Neuron (in vitro differentiated cells): ENCODE data around the gene OR1F1.
"Not testable (repeated sequence)": the region's sequence is repeated elsewhere in the genome, so short reads cannot be mapped to it uniquely, and the experiment has no call there.

Experiments used
- H2AFZ ChIP-seq: one replicate; pipeline ENCODE4 v1.6.1; 2013; ENCODE audit warnings: low read depth, mild to moderate bottlenecking, inconsistent platforms, low read length, moderate library complexity
- H3K27me3 ChIP-seq: one replicate; pipeline ENCODE4 v1.6.1; 2013; ENCODE audit warnings: low read length; ENCODE audit not compliant: insufficient read depth
- H3K36me3 ChIP-seq: one replicate; pipeline ENCODE4 v1.6.1; 2013; ENCODE audit warnings: low read length; ENCODE audit not compliant: insufficient read depth
- H3K4me1 ChIP-seq: one replicate; pipeline ENCODE4 v1.6.1; 2013; ENCODE audit warnings: low read length; ENCODE audit not compliant: insufficient read depth
- H3K4me3 ChIP-seq: 2 replicates; pipeline ENCODE4 v1.5.1; 2013; ENCODE audit warnings: mild to moderate bottlenecking, low read length, moderate library complexity
- H3K9me3 ChIP-seq: one replicate; pipeline ENCODE4 v1.6.1; 2013; ENCODE audit warnings: low read length

Gene OR1F1

DNA sequence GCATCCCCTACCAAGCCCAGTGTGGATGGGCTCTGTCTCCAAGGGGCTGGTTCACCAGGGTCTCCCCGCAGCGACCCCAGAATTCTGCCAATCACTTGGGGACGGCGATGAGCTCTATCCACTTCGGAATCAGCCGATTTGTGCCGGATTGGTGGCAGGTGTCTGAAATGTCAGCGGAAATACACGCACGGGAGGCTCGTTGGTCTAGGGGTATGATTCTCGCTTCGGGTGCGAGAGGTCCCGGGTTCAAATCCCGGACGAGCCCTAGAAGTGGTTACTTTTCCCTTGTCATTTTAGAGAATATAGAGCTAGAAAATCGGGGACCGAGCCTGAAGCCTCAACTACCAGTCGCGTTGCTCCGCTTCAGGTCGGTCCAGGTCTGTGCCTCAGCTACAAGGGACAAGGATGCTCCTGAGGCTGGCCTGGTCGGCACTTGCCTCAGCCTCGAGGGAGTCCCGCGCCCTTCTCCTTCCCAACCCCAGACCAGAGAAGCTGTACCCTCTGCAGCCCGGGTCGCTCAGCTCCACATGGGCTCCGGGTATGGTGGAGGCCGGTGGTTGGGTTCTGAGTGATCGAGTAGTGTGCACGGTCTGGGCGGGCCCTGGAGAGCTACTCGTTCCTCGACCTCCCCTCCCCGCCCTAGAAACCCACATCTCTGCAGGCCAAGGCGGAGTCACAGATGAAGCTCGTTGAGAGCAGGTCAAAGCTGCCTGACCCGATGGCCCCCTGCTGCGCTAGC, 16.0 kb upstream of the OR1F1 start:
- Histone ChIP-seq H3K4me3 (no peak overlapping the region), H2AFZ (no peak overlapping the region), H3K27me3 (peaks cover 69% of the 10 kb centered on the region), H3K4me1 (peaks cover 14% of the 10 kb centered on the region), H3K9me3 (no peaks in the 10 kb centered on the region), H3K36me3 (no peaks in the 10 kb centered on the region)

DNA sequence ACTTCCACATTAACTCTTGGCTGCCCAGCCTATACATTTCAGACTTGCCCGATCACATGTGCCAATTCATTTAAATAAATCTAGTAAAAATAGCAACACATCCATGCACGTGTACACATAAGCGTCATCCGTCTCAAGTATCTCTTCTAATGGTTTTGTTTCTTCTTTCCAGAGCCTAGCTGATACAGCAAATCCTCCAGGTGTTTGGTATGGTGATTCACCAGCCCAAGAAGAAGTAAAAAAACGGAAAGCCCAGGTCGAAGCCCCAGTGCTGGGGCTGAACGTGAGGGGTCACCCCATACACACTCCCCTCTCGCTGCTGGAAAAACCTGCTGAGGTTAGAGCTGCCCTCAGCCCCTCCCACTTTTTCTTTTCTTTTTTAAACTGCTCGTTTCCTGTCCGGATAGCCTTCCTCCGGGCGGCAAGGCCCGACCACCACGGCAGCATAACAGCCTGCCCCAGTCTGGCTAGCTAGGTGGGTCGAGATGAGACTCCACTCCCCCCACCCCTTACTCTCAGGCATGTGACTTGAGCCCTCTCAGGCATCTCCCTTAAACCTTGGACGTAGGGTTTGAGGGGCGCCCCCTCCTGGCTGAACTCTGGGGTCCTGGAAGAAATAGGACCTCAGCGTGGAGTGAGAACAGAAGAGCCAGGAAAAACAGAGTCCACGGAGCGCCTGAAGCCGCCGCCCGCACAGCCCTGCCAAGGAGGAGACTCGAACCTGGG, 13.9 kb upstream of the OR1F1 start:
- Histone ChIP-seq H3K27me3 (peaks cover 68% of the 10 kb centered on the region), H3K4me3 (no peak overlapping the region), H2AFZ (no peak overlapping the region)

DNA sequence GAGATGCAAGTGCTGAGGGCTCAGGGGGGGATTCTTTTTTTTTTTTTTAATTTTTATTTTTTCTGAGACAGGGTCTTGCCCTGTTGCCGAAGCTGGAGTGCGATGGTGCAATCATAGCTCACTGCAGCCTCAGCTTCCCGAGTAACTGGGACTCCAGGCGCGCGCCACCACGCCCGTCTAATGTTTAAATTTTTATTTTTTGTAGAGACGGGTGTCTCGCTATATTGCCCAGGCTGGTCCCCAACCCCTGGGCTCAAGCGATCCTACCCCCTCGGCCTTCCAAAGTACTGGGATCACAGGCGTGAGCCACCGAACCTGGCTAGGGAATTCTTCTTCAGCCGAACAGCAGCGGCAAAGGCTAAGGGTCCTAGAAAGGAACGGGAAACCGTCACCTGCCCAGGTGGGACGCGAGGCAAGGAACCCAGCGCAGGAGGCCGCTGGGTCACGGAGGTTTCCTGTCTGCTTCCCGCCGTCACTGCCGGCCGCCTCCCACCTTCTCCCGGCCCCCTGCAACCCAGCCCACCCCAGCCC, 13.3 kb upstream of the OR1F1 start:
- H3K4me3 ChIP-seq = no peak overlapping the region
- no peaks in the 10 kb centered on the region for H3K36me3 ChIP-seq
- peaks cover 14% of the 10 kb centered on the region for H3K4me1 ChIP-seq
- peaks cover 68% of the 10 kb centered on the region for H3K27me3 ChIP-seq
- no peak overlapping the region for H2AFZ ChIP-seq
- no peaks in the 10 kb centered on the region for H3K9me3 ChIP-seq

More for the DNA sequence above, 13.9 kb upstream of the OR1F1 start:
- Histone ChIP-seq H3K9me3 (no peaks in the 10 kb centered on the region), H3K4me1 (peaks cover 14% of the 10 kb centered on the region), H3K36me3 (no peaks in the 10 kb centered on the region)

DNA sequence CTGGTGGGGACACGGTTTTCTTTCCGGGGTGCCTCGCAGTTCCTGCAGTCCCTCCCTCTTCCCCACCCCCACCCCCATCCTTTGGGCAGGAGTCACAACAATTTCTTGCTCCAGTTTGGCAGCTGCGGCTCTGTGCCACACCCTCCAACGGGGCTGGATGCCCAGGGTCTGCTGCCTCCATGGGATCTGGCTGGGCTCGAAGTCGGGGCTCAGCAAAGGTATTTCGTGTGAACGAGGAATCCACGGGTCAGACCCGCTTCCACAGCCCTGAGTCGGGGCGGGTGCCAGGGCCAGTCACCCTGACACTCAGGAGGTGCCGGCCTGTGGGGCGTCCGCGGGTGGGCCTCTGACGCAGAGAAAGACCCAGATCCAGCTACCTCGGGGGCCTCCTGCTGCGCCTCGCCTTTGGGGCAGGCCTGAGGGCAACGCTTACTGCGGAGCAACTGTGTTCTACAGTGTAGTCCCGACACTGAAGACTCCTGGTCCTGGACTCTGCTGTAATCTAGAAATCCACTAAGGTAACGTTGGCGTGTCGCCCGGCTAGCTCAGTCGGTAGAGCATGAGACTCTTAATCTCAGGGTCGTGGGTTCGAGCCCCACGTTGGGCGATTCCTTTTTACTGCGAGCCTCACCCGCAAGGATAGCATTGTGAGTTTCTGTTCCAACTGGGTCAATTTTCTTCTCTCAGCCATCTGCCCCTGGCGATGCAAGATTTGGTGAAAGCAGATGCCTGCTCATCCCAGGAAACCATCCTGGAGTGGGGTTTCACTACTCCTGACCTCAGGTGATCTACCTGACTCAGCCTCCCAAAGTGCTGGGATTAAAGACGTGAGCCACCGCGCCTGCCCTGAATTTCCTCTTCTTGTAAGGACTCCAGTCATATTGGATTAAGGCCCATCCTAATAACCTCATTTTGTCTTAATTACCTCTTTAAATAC, 12.6 kb upstream of the OR1F1 start:
- Histone ChIP-seq H3K36me3 (no peaks in the 10 kb centered on the region), H3K4me3 (no peak overlapping the region), H3K4me1 (peaks cover 14% of the 10 kb centered on the region), H3K27me3 (peaks cover 70% of the 10 kb centered on the region), H2AFZ (no peak overlapping the region), H3K9me3 (no peaks in the 10 kb centered on the region)

DNA sequence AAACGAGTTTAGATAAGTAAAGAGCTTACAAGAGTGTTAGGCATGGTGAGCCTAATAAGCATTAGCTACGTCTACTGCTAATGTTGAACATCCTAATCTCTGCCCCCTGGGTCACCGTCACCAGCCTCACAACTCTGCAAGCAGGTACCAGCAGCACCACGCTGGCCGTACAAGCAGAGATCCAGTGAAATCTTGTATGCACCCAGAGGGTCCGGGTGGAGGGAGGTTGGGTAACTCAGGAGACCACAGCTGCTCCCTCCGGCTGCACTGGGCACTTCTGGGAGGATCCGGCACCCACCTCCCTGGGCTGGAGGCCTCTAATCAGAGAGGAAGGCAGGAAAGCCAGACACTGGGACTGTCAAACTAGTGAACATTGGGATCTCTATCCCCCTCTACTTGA, 8.4 kb upstream of the OR1F1 start:
- Histone ChIP-seq H3K9me3 (no peaks in the 10 kb centered on the region), H3K4me3 (no peak overlapping the region), H3K27me3 (peaks cover 75% of the 10 kb centered on the region), H2AFZ (no peak overlapping the region), H3K4me1 (peaks cover 9% of the 10 kb centered on the region), H3K36me3 (no peaks in the 10 kb centered on the region)

DNA sequence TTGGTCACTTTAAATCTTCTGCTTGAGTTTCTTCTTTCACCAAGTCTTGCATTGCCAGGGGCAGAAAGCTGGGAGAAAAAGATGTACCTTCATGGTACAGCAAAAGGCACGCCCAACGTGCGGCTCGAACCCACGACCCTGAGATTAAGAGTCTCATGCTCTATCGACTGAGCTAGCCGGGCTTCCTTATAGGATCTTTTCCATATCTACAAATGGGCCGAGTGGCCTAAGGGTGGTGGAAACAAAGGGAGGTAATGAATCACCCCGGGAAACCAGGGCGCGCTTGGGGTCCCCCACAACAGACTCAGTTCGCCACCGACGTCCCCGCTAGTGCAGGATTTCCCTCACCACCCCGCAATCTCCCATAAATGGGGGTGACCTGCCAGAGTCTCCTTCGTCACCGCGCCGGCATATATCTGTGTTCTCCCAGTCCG, 7.5 kb upstream of the OR1F1 start:
- H3K4me3 ChIP-seq = no peak overlapping the region
- peaks cover 68% of the 10 kb centered on the region for H3K27me3 ChIP-seq
- peaks cover 9% of the 10 kb centered on the region for H3K4me1 ChIP-seq
- H3K9me3 ChIP-seq = no peaks in the 10 kb centered on the region
- no peaks in the 10 kb centered on the region for H3K36me3 ChIP-seq
- no peak overlapping the region for H2AFZ ChIP-seq

DNA sequence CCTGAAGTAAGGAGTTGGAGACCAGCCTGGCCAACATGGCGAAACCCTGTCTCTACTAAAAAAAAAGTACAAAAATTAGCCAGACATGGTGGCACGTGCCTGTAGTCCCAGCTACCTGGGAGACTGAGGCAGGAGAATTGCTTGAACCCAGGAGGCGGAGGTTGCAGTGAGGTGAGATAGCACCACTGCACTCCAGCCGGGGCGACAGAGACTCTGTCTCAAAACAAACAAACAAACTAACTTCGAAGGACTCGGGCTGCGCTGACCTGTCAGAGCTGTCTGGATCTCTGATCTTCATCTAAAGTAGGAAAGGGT, 5.8 kb upstream of the OR1F1 start:
- H3K36me3 ChIP-seq, H3K9me3 ChIP-seq, H2AFZ ChIP-seq, H3K4me1 ChIP-seq: not testable (repeated sequence)
- Histone ChIP-seq H3K27me3 (peaks cover 63% of the 10 kb centered on the region), H3K4me3 (peak overlapping the region; percentile 55)

DNA sequence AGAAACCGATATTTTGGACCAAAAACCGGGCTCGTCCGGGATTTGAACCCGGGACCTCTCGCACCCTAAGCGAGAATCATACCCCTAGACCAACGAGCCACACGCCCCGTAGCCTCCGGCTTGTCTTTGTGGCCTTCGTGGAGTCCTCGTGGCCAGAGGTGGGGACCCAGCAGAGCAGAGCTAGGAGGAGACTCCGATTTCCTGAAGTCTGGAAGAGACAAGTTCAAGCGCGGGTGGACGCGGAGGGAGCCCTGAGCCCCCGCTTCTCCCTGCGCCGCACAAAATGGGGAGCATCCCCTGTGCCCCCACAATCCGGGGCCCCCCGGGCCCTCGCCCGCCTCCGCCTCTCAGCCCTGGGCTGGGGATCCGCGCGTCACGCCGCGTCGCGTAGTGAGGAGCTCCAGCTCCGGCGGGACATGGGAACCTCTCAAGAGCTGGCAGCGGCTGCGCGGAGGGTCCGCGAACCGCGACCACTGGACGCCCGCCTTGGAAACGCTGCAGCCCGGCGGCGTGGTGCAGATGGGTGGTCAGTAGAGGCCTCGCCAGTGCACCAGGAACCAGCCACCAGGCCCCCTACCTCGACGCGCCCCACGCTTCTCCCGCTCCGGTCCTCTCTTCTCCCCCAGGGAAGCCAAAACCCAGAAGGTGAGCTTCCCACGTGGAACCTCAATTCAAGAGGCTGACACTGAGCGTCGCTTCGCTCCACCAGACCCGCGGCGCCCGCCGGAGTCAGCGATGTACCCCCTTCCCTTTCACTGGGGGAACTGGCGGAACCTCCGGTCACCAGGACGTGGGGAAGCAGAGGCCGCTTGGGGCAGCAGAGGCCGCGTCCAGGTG, 5.2 kb upstream of the OR1F1 start:
- Histone ChIP-seq H3K27me3 (peaks cover 59% of the 10 kb centered on the region), H3K9me3 (no peaks in the 10 kb centered on the region), H2AFZ (peak overlapping the region; percentile 80), H3K36me3 (no peaks in the 10 kb centered on the region), H3K4me3 (peak overlapping the region; percentile 55), H3K4me1 (peaks cover 9% of the 10 kb centered on the region)

DNA sequence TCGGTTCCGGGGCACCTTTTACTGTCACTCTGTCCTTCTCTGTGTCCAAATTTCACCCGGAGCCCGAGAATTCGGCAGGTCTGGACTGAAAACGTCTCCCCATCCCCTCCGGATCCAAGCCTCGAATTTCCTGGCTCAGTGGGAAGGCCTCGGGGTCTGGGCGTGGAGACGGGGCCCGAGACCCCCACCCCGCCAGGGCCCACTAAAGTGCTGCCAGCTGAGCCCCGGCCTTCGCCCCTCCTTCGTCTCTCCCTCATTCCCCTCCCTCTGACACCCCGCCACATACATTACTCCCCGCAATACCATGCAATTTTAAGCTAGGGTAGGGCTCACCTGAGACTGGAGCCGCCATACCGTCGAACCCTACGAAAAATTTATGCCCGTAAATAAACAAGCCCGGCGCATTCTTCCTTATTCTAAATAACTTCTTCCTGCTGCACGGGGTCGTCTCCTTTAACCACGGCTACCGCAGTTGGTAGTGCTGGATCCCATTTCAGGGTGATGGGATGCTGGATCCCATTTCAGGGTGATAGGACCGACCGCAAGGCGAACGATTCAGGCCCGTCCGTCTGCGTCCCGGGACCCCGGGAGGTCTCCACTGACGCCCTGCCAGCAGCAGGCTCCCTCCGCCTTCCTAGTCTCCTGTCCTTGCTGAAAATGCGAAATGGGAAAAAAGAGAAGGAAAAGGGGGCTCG, 4.4 kb upstream of the OR1F1 start:
- H3K9me3 ChIP-seq = no peaks in the 10 kb centered on the region
- peaks cover 9% of the 10 kb centered on the region for H3K4me1 ChIP-seq
- peaks cover 55% of the 10 kb centered on the region for H3K27me3 ChIP-seq
- peak overlapping the region; percentile 80 for H2AFZ ChIP-seq
- H3K4me3 ChIP-seq = peak overlapping the region; percentile 55
- no peaks in the 10 kb centered on the region for H3K36me3 ChIP-seq

DNA sequence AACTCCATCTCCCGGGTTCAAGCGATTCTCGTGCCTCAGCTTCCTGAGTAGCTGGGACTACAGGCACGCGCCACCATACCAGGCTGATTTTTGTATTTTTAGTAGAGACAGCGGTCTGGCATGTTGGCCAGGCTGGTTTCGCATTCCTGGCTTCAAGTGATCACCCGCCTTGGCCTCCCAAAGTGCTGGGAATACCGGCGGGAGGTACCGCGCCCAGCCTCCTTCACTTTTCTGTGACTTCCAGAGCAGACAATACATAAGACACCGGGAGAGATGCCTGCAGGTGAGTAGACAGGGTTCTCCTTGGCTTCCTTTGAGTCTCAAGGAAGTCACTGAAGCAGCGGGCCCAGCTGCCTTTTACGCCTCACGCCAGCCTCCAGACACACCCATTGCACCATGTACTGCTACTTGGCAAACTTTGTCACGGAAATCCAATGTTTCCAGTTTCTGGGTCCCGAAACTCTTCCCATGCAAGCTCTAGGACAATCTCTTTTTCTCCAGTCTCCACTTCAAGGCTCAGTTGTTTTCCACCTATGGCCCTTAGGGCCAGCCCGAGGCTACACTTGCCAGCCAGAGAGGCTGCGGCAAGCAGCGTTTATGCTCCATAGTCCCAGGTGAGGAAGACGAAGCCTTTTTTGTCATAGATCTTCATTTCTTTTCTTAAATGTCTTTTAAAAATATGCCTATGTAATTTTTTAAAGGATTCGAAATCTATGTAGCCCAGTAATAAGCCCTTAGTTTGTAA, 886 bp upstream of the OR1F1 start:
- Histone ChIP-seq H3K9me3 (no peaks in the 10 kb centered on the region), H3K27me3 (peaks cover 42% of the 10 kb centered on the region), H3K4me3 (peak overlapping the region; percentile 40), H2AFZ (no peak overlapping the region), H3K36me3 (no peaks in the 10 kb centered on the region), H3K4me1 (peaks cover 9% of the 10 kb centered on the region)

DNA sequence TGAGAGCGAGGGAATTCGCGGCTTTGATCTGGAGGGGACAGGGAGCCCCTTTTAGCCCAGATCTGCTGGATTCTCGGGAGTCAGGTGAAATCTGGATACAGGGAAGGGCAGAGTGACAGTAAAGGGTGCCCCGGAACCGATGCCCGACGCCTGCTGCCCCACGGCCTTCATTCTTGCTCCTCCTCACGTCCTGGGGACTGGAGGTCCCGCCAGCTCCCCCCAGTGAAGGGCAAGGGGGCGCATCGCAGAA, 596 bp downstream of the OR1F1 start:
- peak overlapping the region; percentile 48 for H3K4me3 ChIP-seq
- peak overlapping the region; percentile 99 for H2AFZ ChIP-seq
- no peaks in the 10 kb centered on the region for H3K9me3 ChIP-seq
- no peaks in the 10 kb centered on the region for H3K4me1 ChIP-seq
- no peaks in the 10 kb centered on the region for H3K36me3 ChIP-seq
- peaks cover 29% of the 10 kb centered on the region for H3K27me3 ChIP-seq
